Limb (tissue), 2 donors: ENCODE results near the gene RER1.

Source experiments
- DNase-seq, 2 donors: peaks; one replicate each; pipeline ENCODE4 v3.0.0-alpha.2; 2016; ENCODE audit errors: extremely low spot score in 2 of 2

RER1 gene, protein sequence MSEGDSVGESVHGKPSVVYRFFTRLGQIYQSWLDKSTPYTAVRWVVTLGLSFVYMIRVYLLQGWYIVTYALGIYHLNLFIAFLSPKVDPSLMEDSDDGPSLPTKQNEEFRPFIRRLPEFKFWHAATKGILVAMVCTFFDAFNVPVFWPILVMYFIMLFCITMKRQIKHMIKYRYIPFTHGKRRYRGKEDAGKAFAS

DNA sequence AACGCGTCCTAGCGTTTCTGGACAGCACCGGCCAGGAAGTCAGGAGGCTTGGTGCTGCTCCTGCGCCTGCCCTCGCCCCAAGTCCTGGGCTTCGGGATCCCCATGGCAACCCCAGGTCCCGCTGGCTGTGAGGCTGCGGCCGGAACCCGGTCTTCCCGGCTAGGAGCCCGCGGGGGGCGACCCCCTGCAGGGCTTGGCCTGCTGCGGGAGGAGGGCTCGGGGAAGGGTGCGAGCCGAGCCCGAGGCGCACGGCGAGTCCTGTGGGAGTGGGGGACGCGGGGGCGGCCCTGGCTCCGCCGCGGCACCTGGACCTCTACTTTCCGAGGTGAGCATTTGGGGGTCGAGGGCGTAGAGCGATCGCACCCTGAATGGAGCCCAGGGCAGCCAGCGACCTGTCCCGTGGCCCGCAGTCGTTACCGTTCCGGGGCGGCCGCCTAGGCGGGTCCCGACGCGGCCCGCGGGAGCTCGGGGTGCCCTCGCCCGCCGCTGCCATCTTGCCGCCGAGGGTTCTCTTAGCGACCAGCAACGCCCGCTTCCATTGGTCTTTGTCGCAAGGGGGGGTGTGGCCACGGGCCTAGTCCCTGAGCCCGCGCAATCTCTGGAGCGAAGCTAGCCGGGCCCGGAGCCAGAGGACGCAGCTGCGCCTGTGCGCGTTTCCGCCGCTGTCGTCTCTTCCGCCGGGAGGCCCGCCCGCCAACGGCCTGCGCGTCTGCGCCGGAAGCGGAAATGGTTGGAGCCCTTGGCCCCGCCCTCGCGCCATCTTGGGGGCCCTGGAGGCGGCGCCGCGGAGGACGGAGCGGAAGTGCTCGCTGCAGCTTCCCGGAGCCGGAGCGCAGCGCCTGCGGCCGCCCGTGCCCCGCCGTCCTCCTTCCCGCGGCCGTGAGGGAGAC, at the start of gene RER1, which contains the start of gene MORN1:
Gene RER1 (plus strand): TSS at position 801 of the 890 bp plus-strand sequence. CDS start 3,950 bp downstream, outside the sequence.
Gene MORN1 (minus strand): TSS at position 514 of the 890 bp plus-strand sequence. CDS start 21 bp downstream, at position 493.
- peak; percentile 99 to 100 for DNase-seq

DNA sequence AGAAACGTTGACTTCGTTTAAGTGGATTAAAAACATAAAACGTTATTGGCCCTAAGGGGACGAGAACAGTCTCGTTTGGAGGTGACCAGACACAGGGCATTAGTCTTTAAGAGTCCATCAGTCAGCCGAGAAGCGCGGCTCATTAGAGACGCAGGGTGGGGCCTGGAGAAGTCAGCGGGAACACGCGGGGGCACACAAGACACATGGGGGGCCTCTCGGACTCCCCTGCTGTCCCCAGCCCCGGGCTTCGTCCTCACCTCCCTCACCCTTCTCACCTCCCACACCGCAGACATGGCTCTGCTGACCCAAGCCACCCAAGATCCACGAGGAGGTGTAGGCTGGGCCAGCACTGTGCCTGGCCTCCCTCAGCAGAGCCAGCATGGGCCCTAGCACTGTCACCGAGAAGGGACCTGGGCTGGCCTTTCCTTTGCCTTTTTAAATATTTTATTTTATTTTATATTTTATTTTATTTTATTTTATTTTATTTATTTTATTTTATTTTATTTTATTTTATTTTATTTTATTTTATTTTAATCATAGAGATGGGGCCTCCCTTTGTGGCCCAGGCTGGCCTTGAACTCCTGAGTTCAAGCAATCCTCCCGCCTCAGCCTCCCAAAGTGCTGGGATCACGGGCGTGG, 49.1 kb upstream of the RER1 start:
- no peak for DNase-seq

DNA sequence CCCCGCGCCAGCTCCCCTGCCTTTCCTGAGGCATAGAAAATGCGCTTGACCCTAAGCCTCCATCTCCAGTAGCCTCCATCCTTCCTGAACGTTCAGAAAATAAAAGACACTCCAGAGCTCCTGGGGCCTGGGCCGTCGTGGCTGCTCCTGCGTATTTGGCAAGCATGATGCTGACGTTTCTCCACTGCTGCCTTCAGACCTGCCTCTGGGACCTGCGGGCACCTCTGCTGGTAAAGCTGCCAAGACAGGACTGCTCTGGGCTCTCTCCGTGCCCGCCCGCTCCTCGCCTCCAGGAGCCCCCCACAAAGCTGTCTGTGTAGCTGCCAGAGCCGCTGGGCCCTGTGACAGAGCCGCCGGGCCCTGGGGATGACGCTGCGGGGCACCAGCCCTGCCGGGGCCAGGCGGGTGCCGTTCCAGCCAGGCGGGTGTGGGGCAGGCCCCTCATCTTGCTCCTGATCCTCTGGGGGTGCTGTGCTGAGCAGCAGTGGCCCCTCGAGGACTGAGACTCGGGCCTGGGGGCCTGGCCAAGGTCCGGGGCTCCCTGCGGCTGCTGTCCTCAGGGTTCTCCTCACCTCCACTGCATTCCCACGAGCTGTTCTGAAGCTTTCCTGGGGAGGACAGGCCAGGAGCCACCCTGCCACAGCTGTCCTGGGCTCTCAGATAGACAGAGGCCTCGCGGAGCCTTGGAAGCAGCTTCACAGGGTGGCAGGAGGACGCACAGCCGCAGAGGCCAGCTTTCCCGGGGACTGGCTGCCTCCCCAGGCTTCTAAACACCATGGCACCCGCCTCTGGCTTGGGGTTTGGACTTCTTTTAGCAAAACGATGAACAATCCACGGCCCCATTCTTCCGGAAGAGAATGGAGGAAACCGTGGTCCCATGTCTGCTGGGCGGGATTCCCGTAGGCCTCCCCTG, 48.4 kb upstream of the RER1 start:
- DNase-seq: no peak

DNA sequence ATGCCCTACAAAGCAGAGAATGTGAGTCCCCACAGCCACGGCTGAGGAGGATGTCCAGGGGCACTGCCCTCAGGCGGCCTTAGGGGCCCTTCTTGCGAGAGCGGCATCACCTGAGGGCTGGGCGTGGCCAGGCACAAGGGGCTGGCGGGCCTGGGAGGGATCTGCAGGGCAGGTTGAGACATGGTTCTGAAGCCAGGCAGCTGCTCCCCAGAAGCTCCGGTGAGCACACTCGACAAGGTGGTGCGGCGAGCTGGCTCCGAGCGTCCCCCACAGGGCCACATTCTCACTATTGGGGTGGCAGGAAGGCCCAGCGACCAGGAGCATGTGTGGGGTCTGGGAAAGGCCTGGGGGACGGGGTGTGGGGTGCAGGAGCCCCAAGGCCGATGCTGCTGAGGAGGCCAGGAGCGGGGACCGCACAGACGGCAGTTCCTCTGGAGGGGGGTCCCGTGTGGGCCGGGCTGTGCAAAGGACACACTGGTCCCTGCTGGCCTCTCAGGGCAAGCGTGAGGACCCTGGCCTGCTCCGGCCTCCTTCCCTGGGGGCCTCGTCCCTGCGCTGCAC, 47.4 kb upstream of the RER1 start:
- DNase-seq: no peak

DNA sequence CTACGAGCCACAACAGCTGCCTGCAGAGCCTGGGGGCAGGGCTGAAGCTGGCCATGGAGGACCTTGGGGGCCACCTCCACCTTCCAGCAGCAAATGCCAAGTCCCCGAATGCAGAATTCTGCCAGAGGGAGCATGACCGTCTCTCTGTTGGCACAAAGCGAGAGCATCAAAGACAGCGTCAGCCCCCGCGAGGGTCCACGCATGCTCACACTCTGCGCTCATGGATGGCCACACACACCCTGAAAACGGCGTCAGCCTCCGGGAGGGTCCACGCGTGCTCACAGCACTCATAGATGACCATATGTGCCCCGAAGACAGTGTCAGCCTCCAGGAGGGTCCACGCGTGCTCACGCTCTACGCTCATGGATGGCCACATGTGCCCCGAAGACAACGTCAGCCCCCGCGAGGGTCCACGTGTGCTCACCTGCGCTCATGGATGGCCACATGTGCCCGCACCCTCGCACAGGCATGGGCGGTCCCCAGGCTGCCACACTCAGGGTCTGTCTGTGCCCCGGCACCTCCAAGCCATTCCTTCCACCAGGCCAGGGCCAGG, 46.8 kb upstream of the RER1 start:
- no peak for DNase-seq

DNA sequence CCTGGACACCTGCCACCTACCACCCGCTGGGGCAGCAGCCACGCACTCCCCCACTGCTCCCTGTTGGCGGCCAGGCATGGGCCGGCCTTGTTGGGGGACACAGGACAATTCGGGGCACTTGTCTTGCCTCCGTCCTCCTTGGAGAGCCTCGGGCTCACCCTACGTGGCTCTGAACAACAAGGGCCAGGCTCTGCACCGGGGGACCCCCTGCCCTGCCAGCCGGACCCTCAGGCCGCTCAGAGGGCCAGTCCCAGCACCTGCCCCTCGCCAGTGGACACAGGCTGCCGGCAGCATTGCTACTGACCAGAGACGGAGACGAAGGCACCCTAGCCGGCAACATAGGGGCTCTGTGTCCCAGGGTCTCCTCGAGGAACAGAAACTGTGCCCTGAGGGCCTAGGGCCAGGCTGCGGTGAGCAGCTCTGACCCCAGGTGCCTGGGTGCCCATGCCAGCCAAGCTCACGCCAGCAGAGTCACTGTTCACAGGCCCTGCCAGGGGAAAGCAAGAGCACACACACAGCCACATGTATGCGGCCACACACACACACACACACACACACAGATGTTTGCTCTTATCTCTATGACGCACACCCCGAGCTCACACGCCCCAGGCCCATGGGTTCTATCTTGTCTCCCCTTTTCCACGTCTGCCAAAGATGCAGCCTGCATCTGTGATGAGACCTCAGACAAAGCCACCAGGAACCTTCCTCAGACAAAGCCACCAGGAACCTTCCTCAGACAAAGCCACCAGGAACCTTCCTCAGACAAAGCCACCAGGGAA, 46.2 kb upstream of the RER1 start:
- DNase-seq: peak in 1 of 2 donors; percentile 24

DNA sequence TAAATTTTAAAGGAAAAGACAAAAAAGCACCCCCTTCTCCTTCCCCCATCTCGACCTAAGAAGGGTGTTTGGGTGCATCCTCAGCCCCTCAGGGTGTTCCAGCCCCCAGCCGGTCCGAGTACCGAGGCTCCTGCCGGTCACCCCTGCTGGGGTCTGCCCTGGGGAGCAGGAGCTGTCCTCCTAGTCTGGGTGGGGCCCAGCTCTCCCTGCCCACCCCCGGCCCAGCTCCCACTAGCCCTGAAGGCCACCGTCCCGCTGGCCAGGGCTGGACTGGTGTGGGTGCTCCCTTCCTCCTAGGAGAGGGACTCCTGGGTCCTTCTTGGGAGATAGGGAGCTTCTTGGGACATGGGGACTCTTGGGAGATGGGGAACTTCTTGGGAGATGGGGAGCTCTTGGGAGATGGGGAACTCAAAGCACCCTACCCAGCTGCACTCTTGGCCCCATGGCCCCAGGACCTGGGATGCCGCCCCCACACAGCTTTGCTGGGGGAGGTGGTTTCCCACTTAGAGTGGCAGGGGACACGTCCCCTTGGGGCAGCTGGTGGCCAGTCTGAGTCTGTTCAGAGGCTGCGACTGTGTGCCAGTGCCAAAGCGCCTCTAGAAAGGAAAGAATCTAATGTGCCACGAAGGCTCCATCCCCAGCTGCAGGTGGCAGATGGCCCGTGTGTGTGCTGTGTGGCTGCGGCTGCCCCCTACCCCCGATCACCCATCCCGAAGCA, 44.8 kb upstream of the RER1 start:
- peak in 1 of 2 donors; percentile 28 for DNase-seq

DNA sequence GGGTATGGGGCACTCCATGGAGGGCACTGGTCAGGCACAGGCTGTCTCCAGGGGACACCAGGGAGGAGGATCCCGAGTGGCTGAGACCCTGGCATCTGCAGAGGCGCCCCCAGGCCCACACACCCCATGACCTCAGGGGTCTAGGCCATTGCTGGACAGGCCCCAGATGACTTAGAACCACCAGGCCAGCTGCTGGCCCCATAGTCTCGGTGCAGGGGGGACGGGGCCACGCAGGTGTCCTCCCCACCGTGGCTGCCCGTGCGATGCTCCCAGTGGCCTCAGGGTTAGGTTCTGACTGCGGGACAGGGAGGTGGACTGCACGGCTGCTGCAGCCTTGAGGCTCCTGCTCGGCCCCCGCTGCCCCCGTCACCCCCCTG, 44.2 kb upstream of the RER1 start:
- DNase-seq: peak in 1 of 2 donors; percentile 22

DNA sequence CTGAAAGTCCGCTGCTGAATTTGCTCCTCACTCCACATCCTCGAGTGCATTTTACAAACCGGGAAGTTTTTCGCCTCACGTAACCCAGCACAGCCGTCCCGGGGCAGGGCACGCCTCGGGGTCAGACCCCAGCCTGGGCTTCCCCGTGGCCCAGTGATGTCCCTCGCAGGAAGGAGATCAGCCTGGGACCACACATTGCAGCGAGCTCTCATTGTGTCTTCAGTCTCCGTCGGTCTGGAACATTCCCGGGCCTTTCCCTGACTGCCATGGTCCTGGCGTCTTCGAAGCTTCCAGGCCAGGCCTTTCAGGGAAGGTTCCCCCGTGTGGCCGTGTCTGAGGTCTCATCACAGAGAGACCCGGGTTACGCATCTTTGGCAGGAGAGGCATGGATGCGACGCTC, 43.7 kb upstream of the RER1 start:
- no peak for DNase-seq

DNA sequence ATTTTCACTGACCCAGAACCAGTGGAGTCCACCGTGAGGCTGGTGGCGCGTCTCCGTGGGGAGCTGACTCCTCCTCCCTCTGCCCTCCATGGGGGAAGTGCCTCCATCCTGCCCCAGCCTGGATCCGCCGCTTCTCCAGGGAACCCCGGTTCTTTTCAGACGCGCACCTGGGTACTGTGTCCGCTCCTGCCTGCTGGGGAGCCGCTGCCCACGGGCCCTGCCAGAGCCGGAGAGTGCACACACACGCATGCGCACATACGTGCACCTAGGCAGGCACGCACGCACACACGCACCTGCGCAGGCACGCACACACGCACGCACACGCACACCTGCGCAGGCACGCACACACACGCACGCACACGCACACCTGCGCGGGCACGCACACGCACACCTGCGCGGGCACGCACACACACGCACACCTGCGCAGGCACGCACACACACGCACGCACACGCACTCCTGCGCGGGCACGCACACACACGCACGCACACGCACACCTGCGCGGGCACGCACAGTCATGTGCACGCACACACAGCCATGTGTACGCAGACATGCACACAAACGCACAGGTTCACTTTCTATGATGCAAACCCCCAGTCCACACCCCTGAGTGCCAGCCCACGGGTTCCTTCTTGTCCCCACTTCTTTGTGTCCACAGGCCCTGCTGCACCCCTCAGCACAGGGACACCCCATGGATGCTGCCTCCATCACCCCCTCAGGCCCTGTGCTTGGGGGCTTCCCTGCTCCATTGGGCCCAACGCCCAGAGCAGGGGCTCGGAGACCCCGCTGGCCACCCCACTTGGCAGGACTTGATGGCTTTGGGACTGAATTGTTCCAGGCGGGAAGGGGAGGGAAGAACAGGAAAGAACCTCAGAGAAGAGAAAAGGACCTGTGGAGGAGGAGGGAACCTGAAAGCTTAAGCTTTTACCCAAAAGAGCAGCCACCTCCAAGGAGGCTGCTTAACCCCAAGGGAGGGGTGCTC, 43.0 kb upstream of the RER1 start:
- no peak for DNase-seq

DNA sequence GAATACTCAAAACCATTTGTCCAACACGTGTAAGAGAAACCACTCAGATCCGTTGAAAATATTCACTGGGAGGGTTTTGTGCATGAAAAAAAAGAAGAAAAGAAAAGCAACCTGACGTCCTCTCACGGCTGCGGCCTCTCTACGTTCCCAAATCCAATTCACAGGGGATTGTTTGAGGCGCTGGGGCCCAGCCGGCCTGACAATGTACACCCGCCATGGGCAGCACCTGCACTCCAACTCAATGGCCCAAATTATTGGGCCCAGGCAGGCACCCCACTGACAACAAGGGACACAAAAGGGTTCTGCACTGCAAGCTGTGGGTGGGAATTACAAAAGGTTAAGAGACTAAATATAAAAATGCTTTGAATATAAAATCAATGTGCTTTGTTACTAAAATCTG, 41.8 kb upstream of the RER1 start:
- DNase-seq: no peak

DNA sequence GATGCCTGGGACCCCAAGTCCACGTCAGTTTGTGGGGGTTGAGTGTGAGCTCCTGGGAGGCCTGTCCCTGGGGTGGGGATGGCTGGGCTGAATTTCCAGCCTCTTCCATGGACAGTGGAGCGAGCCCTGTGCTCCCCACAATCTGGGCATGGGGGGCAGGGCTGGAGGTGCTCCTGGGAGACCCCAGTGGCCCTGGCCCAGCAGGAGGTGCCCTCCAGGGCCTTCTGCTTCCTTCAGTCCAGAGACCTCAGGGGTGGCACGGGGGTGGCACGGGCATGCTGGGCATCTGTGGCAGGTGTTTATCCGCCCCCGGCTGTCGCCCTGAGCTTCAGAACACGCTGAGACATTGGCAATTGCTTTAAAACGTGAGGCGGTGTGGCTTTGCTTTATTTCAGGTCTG, 41.1 kb upstream of the RER1 start:
- DNase-seq: no peak

DNA sequence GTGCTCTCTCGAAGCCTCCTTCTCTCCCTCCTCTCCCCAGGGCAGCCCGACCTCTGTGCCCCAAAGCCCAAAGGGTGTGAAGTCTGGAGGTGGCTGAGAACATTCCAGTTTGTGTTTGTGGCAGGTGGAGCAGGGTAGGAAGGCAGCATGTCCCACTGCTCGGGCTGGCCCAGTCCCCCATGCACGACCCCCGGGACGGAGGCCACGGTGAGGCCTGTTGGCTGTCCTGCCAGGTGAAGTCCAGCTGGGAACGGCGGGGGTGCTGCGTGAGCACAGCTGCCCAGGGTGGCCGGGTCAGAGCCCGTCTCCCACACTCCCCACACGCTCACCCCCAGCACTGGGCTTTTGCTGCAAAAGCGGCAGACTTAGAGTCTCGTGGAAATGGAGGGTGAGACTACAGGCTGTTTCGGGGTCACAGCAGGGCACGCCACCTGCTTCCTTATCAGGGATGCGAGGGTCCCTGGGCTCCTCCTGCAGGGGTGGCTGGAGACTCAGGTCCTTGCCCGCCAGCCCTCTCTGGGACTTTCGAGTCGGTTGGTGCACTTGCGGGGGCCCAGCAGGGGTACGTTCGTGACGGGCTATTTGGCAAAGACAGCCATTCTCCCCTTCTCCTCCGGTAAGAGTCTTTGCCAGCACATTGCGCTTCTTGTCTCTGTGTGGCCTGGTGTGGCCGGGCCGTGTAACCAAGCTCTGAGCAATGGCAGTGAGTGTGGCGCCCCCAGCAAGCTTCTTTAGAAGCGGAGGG, 40.6 kb upstream of the RER1 start:
- DNase-seq: no peak

DNA sequence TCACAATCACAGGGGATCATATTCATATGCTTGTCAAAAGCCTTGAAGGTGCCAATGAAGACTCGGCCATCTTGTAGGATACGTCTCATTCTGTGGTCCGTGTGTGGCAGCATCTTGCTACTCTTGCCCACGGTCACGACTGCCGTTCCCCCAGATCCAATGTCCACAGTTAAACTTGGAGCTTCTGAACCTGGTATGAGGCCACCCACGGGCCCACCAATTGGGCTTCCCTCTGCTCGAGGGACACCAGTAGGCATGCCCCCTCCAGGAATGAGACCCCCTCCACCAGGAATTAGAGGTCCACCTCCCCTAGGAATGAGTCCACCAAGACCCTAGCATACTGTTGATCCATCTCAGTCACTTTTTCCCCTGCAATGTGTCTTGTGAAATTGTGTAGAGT, 39.9 kb upstream of the RER1 start:
- no peak for DNase-seq

DNA sequence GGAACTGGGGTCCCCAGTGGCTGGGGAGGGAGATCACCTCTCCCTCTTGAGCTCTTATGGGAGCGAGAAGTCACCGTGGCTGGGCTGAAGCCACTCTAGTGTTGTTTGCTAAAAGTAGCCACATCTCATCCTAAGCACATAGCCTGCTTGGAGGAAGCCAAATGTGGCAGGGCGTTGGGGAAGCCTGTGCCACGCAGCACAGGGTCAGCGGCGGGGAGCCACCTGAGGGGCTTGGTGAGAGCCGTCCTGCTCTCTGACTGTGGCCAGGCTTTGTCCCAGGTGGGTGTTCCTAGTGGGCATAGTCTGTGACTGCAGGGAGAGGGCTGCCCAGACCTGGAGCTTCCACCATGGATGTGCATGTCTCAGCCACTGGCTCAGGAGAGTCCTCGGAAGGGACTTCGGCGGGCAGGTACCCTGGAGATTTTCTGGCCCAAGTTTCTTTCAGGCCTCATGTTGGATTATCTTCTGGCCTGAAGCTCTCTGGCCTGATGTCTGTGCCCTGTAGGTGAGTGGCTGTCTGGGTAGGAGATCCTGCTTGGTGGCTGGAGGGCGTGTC, 39.2 kb upstream of the RER1 start:
- DNase-seq: no peak

DNA sequence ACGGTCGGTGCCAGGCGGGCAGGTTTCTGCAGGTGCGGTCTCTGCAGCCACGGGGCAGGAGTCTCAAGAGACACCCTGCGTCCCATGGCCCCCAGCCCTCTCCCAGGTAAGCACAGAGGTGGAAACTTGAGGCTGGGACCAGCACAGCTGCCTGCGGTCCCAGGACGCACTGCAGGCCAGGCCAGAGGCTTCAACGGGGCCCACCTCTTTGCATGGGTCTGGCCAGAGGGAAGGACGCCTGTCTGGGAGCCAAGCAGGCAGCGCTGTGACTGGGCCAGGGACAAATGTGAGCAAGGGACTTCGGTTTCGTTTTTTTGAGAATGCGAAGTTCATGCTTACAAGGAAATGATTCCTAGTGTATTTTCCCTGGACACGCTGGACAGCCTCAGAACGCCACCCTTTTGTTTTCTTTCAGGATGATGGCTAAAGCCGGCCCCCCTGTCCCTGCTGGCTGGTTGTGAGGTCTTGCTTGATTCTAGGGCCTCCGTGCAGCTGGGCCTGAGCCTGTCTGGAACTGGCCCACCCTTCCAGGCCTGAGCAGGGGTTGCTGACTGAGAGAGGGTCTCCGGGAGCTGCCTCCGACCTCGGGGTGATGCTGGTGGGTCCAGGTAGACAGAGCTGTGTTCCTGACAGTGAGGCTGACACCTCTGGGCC, 38.6 kb upstream of the RER1 start:
- no peak for DNase-seq
